ENCODE results near the gene HMGN3.

The HMGN3 gene

GRCh38 chr6:79173378-79173777, 61.1 kb downstream of the HMGN3 start:
- DNase-seq, result no peak

- DNase-seq, result peak; percentile 42
Observed at GRCh38 chr6:79170959-79171358, 63.5 kb downstream of the HMGN3 start.

- no peak for DNase-seq
Observed at GRCh38 chr6:79170431-79170830, 64.1 kb downstream of the HMGN3 start.

GRCh38 chr6:79168695-79168980, 65.8 kb downstream of the HMGN3 start:
- DNase-seq, result no peak

- DNase-seq, result no peak
Observed at GRCh38 chr6:79167931-79168694, 66.4 kb downstream of the HMGN3 start.

- no peak for DNase-seq
Observed at GRCh38 chr6:79159846-79160245, 74.6 kb downstream of the HMGN3 start.

GRCh38 chr6:79158856-79159516, 75.5 kb downstream of the HMGN3 start:
- DNase-seq, result no peak

DNA sequence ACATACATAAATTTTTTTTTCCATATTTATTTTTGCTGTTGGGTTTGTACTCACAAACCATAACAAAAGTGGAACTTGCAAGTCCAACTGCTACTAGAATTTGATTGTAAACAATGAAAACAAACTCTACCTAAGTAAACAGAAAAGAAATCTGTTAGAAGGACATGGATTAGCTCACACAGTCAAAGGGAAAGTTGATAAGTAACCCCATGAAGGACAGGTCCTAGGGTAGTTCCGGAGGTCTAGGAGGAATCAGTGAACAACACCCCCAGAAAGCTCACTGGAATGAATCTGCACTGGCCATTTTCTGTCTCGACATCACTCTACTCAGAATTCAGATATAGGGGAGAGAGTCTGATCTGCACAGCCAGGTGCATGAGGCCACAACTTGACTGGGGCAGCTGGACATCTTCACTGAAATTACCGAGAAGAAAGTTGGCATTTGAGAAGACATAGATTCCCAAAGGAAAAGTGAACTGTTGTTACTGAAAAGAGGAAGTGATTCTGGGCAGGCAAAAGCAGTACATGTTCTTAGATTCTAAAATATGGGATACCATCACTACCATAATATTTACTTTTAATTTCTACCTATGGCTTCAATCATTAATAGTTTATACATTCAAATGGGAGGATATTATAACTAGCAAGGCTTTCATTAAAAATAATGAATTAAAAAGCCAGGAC, 76.4 kb downstream of the HMGN3 start:
- no peak for DNase-seq

DNA sequence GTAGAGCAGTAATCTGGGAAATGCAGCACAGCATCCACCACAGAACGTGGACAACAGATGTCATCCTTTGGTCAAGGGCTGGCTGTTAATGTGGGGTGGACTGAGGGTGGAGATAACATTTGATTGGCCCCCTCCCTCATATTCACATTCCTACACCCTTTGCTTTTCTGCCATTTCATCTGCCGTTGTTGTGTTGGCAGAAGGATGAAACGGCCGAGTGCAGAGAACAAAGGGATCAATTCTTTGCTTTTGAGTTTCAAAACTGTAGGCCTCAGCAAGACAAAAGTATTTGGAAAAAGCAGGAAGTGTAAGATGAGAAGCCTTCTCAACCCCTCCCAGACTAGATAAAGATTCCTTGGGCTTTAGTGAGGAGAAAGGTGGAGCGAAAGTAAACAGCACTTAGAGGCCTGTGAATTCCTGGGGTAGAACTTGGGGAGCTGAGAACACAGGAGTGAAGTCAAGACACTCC, 82.2 kb downstream of the HMGN3 start:
- DNase-seq, result no peak
